Tibial nerve (tissue), 4 donors: ENCODE data around the gene OR2F1. TPM values are rescaled to one million over a fixed set of nuclear protein-coding genes. Genes with fewer than 3 reads are reported as not detected.

Source experiments
- DNase-seq, 2 donors: peaks; one replicate each; pipeline ENCODE4 v3.0.0-alpha.2; 2019; ENCODE audit warnings: low spot score in 2 of 2
- H3K27ac ChIP-seq, 4 donors: fragments of 200-600 bp; sonication (generic) in 3 of 4; one replicate each; pipeline ENCODE4 v1.5.1; 2017 to 2019; ENCODE audit warnings: mild to moderate bottlenecking in 1 of 4
- H3K27me3 ChIP-seq, 2 donors: fragments of 200-600 bp; sonication (generic) in 1 of 2; one replicate each; pipeline versions ENCODE4 v1.5.1 to v1.6.0; 2017 to 2019
- H3K36me3 ChIP-seq, 3 donors: fragments of 200-600 bp; sonication (generic); one replicate each; pipeline ENCODE4 v1.5.1; 2018 to 2019
- H3K4me1 ChIP-seq, 4 donors: fragments of 200-600 bp; sonication (generic) in 3 of 4; one replicate each; pipeline ENCODE4 v1.5.1; 2017 to 2019
- H3K4me3 ChIP-seq, 4 donors: fragments of 200-600 bp; sonication (generic) in 3 of 4; one replicate each; pipeline ENCODE4 v1.5.1; 2017 to 2019; ENCODE audit warnings: mild to moderate bottlenecking in 1 of 4, moderate library complexity in 1 of 4
- H3K9me3 ChIP-seq, 4 donors: fragments of 200-600 bp; sonication (generic) in 3 of 4; one replicate each; pipeline ENCODE4 v1.5.1; 2017 to 2019
- EP300 ChIP-seq, 2 donors: sonication (generic); formaldehyde crosslinking; IDR thresholded peaks; one replicate each; pipeline ENCODE4 v1.6.1; 2017; ENCODE audit warnings: antibody characterized with exemption in 2 of 2, mild to moderate bottlenecking in 1 of 2
- POLR2A ChIP-seq, 2 donors: fragments of 450-650 bp; IDR thresholded peaks; one replicate each; pipeline ENCODE4 v1.6.1; 2017; ENCODE audit warnings: antibody characterized with exemption in 2 of 2, mild to moderate bottlenecking in 2 of 2, moderate library complexity in 2 of 2
- WGBS, 2 donors: methylation state at CpG; one replicate each; pipeline ENCODE4 v1.1.5; 2018; 5-methylcytosine and 5-hydroxymethylcytosine counted together
- total RNA-seq, 4 donors: library from RNA; depleted of rRNA; stranded (reverse); fragments of >200 nt; gene quantifications; one replicate each; pipeline ENCODE4 v1.1.0, GENCODE V29; 2016
- TF ChIP-seq, protein P1 (sequence below), 5 experiments: fragments of 200-600 bp in 3 of 5; fragments of 450-650 bp in 2 of 5; sonication (generic) in 3 of 5; IDR thresholded peaks; one replicate each; pipeline ENCODE4 v1.5.1; 2016 to 2019; ENCODE audit warnings: antibody characterized with exemption in 5 of 5, mild to moderate bottlenecking in 3 of 5, moderate library complexity in 2 of 5

Gene OR2F1
- total RNA-seq, 4 donors from 2014 or later, result not detected

DNA sequence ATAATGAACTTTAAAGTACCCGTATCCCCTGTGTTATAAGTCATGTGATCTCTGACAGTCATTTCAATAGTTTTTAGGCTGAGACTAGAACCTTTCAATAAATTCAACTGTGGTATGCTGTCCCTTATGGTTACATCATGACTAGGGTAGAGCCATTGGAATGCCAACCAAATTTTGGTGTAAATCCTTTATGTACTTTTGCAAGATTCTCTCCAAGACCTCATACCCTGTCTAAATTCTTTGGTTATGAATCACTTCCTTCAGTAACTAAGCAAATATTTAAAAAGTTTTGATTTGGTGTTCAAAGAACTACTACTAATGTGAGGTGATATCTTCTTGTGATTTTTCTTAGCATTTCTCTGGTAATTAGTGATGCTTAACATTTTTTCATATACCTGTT lies 24.7 kb downstream of the OR2F1 start:
- TF ChIP-seq, protein P1, sequence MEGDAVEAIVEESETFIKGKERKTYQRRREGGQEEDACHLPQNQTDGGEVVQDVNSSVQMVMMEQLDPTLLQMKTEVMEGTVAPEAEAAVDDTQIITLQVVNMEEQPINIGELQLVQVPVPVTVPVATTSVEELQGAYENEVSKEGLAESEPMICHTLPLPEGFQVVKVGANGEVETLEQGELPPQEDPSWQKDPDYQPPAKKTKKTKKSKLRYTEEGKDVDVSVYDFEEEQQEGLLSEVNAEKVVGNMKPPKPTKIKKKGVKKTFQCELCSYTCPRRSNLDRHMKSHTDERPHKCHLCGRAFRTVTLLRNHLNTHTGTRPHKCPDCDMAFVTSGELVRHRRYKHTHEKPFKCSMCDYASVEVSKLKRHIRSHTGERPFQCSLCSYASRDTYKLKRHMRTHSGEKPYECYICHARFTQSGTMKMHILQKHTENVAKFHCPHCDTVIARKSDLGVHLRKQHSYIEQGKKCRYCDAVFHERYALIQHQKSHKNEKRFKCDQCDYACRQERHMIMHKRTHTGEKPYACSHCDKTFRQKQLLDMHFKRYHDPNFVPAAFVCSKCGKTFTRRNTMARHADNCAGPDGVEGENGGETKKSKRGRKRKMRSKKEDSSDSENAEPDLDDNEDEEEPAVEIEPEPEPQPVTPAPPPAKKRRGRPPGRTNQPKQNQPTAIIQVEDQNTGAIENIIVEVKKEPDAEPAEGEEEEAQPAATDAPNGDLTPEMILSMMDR (IDR thresholded peaks at IDR 0.05), result no peak
- TF ChIP-seq POLR2A (IDR thresholded peaks at IDR 0.05) (no peak), EP300 (IDR thresholded peaks at IDR 0.05) (no peak)
- Histone ChIP-seq H3K4me3 (no peak overlapping the region), H3K27me3 (no peaks in the 10 kb centered on the region), H3K27ac (no peak overlapping the region), H3K9me3 (no peaks in the 10 kb centered on the region), H3K4me1 (no peaks in the 10 kb centered on the region), H3K36me3 (no peaks in the 10 kb centered on the region)
- 60 to 81% methylated on average over 1 of the region's 1 CpG for WGBS, 2 donors
- DNase-seq, result no peak

DNA sequence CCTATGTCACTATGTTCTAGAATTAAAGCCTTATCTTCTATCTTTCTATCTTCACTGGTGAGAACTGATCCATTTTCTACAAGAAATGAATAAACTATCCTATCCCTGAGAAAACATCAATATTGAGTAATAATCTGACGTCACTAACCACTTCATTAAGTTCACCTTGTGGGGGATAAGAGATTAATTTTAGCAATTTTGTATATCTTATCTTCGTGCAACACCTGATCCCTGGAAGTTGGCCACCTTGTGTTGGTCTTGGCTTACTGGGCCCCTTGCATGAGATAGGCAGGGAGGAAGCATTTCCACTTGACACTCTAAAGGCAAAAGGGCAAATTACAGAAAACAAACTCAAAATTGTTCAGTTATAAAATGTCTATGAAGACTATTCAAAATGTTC lies 25.4 kb downstream of the OR2F1 start:
- Histone ChIP-seq H3K4me1 (no peaks in the 10 kb centered on the region), H3K27ac (no peak overlapping the region), H3K9me3 (no peaks in the 10 kb centered on the region), H3K36me3 (no peaks in the 10 kb centered on the region), H3K4me3 (no peak overlapping the region), H3K27me3 (no peaks in the 10 kb centered on the region)
- WGBS, 2 donors, result 67 to 82% methylated on average over 2 of the region's 2 CpGs
- TF ChIP-seq POLR2A (IDR thresholded peaks at IDR 0.05), result no peak
- no peak for TF ChIP-seq EP300 (IDR thresholded peaks at IDR 0.05)
- TF ChIP-seq, protein P1 (IDR thresholded peaks at IDR 0.05), result no peak
- no peak for DNase-seq

DNA sequence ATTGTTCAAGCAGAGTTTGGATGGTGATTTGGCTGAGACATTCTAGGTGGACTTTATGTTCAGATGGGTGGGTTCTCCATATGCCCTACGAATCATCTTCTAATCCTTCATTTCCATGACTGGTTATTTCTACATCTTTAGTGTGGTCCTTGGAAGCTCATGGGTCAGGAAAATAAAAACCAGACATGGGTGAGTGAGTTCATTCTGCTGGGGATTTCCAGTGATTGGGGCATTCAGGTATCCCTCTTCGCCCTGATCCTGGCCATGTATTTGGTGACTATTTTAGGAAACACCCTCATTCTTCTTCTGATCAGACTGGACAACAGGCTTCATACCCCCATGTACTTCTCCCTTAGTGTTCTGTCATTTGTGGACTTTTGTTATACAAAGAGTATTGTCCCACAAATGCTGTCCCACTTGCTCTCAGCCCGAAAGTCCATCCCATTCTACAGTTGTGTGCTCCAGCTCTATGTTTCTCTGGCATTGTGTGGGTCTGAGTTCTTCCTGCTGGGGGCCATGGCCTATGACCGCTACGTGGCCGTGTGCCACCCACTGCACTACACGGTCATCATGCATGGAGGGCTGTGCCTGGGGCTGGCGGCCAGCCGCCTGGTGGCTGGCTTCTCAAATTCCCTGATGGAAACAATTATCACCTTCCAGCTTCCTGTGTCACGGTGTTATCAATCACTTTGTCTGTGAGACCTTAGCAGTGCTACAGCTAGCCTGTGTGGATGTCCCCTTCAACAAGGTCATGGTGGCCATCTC lies 26.3 kb downstream of the OR2F1 start:
- H3K4me1 ChIP-seq, result no peaks in the 10 kb centered on the region
- H3K36me3 ChIP-seq, result no peaks in the 10 kb centered on the region
- DNase-seq, result no peak
- H3K27me3 ChIP-seq, result no peaks in the 10 kb centered on the region
- no peak overlapping the region for H3K27ac ChIP-seq
- TF ChIP-seq, protein P1 (IDR thresholded peaks at IDR 0.05), result no peak
- TF ChIP-seq EP300 (IDR thresholded peaks at IDR 0.05), result no peak
- TF ChIP-seq POLR2A (IDR thresholded peaks at IDR 0.05), result no peak
- 86 to 94% methylated on average over 10 of the region's 10 CpGs for WGBS, 2 donors
- no peak overlapping the region for H3K4me3 ChIP-seq
- H3K9me3 ChIP-seq, result no peaks in the 10 kb centered on the region

DNA sequence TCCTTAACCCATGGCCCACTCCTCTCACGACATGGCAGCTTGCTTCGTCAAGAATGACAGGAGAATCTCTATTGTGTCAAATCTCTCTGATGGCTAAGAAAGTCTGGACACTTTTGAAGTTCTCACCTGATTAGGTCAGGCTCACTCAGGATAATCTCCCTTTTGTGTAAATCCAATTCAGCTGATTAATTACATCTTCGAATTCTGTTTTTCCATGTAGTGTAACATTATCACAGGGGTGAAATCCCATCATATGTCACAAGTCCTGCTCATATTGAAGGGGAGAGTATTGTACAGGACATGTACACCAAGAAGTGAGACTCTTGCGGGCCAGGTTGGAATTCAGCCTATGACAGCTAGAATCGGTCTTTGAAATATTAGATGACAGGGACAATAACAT lies 29.3 kb downstream of the OR2F1 start:
- DNase-seq, result no peak
- H3K36me3 ChIP-seq, result no peaks in the 10 kb centered on the region
- no peaks in the 10 kb centered on the region for H3K27me3 ChIP-seq
- H3K4me3 ChIP-seq, result no peak overlapping the region
- TF ChIP-seq, protein P1 (IDR thresholded peaks at IDR 0.05), result no peak
- TF ChIP-seq EP300 (IDR thresholded peaks at IDR 0.05), result no peak
- no peak for TF ChIP-seq POLR2A (IDR thresholded peaks at IDR 0.05)
- peaks cover 0 to 4% (median 0%) of the 10 kb centered on the region in 4 donors for H3K9me3 ChIP-seq
- H3K27ac ChIP-seq, result no peak overlapping the region
- WGBS, 2 donors, result 84 to 95% methylated on average over 5 of the region's 5 CpGs
- peaks cover 0 to 8% (median 0%) of the 10 kb centered on the region in 4 donors for H3K4me1 ChIP-seq

DNA sequence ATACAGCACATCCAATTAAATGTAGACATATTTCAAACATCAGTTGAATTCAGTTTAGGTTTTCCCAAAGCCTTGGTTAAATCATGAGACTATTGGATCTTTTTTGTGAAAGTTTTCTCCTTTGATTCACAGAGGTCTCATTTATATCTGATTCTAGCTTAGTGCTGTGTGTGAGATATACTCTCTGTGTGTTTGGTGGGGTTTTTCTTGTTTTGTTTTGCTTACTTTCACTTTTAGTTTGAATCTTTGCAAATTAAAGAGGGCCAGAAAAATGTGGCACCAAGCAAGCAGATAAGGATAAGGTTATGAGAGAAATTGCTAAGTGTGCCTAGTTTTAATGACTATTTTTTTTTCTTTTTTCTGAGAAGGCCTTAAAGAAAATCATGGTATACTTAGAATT lies 32.9 kb downstream of the OR2F1 start:
- Histone ChIP-seq H3K4me1 (peaks cover 0 to 10% (median 0%) of the 10 kb centered on the region in 4 donors), H3K4me3 (no peak overlapping the region), H3K9me3 (peaks cover 0 to 16% (median 0%) of the 10 kb centered on the region in 4 donors), H3K27me3 (no peaks in the 10 kb centered on the region), H3K36me3 (no peaks in the 10 kb centered on the region), H3K27ac (no peak overlapping the region)
- TF ChIP-seq POLR2A (IDR thresholded peaks at IDR 0.05) (no peak), EP300 (IDR thresholded peaks at IDR 0.05) (no peak)
- TF ChIP-seq, protein P1 (IDR thresholded peaks at IDR 0.05), result no peak
- DNase-seq, result no peak
